GM12864 (cell line): ENCODE data around the gene PRR13.

Source experiments
- DNase-seq: peaks from one replicate; pipeline ENCODE4 v3.0.0-alpha.2; 2011; ENCODE audit warnings: low read depth
- H3K4me3 ChIP-seq: 2 replicates; pipeline ENCODE4 v1.5.1; 2011; ENCODE audit warnings: mild to moderate bottlenecking, low read depth, low read length, control low read depth
- TF ChIP-seq, protein P1 (sequence below): IDR thresholded peaks from 2 replicates; pipeline ENCODE4 v1.5.1; 2011; ENCODE audit warnings: low read depth, mild to moderate bottlenecking, moderate library complexity, low read length, control low read depth, inconsistent platforms; ENCODE audit errors: missing control alignments

Gene PRR13

DNA sequence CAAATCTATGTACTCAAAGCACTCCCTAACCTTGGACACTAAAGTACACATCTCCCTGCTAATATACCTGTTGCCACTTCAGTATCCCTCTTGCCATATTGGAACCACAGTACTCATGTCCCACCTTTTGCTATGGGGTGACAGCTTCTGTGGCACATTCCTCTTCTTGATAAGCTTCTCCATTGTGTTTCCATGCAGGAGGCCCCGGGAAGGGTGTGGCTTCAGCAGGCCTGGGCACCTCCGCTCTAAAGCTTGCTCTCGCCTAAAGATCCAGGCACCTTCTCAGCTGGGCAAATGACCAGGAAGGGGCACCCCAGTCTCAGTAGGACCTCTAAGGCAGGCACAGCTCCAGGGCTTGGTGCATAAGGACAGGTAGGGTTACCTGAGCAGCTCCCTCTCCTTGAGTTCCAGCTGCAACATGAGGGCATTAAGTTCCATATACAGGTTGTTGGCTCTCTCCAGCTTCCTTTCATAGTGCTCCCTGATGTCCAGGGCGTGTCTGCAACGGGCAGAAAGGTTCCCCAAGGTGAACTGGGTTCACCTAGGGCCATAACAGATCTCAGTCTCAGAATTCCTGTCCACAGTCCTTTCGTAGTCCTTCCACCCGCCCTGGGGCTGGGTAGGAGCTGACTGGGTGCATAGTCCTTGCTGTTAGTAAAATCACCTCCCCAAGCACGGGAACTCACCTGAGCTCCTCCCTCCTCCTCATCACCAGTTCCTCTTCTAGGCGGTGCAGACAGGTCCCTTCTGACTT lies 41.9 kb downstream of the PRR13 start:
- TF ChIP-seq, protein P1, sequence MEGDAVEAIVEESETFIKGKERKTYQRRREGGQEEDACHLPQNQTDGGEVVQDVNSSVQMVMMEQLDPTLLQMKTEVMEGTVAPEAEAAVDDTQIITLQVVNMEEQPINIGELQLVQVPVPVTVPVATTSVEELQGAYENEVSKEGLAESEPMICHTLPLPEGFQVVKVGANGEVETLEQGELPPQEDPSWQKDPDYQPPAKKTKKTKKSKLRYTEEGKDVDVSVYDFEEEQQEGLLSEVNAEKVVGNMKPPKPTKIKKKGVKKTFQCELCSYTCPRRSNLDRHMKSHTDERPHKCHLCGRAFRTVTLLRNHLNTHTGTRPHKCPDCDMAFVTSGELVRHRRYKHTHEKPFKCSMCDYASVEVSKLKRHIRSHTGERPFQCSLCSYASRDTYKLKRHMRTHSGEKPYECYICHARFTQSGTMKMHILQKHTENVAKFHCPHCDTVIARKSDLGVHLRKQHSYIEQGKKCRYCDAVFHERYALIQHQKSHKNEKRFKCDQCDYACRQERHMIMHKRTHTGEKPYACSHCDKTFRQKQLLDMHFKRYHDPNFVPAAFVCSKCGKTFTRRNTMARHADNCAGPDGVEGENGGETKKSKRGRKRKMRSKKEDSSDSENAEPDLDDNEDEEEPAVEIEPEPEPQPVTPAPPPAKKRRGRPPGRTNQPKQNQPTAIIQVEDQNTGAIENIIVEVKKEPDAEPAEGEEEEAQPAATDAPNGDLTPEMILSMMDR = no peak
- H3K4me3 ChIP-seq = no peak overlapping the region
- DNase-seq = no peak

DNA sequence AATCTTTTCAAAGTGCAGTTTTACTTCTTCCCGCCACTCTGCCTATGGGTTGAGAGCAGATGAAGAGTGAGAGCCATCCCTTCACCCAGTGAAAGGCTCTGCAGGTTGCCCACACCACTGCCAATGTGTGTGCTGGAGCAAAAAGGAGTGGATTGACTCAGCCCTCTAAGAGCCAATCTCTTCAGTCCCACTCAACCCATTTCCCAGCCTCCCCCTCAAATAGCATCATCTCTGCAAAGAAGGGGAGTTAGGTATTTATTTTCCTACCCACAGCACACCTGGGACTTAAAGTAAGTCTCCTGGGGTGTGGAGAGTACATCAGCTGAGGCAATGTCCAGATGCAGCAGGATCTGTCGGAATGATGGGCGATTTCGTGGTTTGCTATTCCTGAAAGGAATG lies 42.4 kb downstream of the PRR13 start:
- DNase-seq = no peak
- TF ChIP-seq, protein P1 = no peak
- H3K4me3 ChIP-seq = no peak overlapping the region

GRCh38 chr12:53484686-53485575 lies 43.4 kb downstream of the PRR13 start:
- TF ChIP-seq, protein P1 = no peak
- H3K4me3 ChIP-seq = no peak overlapping the region
- DNase-seq = no peak

DNA sequence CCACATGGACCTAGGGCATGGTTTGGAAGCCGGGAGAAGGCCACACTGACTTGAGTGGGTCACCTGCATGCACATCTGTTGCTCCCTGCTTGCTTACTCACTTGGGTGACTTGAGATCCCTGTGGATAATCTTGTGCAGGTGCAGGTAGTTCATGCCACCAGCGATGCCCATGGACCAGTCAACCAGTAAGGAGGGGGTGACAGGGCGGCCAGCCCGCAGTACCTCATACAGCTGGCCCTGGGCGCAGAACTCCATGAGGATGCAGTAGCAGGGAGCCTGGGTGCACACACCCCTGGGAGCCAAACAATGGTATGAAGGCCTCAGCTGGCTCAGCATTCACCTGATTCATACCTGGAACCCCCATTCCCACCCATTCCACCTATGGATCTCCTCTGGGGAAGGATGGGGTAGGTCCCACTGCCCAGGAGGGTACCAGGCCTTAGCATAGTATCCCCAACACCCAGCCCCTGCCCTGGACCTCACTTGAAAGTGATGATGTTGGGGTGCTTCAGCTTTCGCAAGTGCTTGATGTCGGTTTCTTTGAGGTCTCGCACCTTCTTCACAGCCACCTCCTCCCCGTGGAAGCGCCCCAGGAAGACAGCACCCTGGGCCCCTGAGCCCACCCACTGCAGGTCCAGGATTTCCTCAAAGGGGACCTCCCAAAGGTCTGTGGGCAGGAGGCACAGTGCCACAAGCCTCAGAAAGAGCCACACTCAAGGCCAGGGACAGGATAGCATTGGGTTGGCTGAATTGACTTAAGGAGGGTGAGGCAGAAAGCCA lies 44.6 kb downstream of the PRR13 start:
- H3K4me3 ChIP-seq = no peak overlapping the region
- no peak for DNase-seq
- TF ChIP-seq, protein P1 = no peak

DNA sequence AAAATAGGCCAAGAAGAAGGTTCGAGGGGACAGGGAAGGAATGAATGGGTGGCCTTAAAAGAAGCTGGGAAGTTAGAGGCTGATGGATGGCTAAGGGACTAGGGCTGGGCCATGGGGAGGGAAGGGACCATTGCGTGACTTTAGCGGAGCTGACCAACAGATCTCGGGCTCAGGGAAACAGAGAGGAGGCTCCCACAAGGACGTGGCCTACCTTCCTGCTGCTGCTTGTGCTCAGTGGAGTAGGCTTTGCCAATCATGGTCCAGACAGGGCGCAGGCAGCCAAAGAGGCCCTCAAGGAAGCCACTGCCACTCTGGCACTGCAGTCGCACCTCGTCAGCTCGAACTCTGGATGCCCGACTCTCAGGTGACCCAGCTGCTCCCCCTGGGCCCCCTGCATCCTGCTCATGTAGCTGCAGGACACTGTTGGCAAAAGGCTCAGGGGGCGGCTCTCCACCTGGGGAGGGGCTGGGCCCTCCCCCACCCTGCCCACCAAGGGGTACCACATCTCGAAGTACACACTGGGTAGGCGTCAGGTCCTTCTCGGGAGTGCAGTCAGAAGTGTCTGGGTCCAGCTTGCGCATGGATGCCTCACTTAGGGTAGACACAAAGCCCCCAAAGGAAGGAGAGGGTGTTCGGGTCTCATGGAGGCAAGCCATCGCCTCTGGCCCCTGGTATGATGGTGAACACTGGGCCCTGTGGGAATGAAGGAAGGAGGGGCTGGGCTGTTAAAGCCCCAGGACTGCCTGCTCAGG lies 45.4 kb downstream of the PRR13 start:
- TF ChIP-seq, protein P1 = no peak

DNA sequence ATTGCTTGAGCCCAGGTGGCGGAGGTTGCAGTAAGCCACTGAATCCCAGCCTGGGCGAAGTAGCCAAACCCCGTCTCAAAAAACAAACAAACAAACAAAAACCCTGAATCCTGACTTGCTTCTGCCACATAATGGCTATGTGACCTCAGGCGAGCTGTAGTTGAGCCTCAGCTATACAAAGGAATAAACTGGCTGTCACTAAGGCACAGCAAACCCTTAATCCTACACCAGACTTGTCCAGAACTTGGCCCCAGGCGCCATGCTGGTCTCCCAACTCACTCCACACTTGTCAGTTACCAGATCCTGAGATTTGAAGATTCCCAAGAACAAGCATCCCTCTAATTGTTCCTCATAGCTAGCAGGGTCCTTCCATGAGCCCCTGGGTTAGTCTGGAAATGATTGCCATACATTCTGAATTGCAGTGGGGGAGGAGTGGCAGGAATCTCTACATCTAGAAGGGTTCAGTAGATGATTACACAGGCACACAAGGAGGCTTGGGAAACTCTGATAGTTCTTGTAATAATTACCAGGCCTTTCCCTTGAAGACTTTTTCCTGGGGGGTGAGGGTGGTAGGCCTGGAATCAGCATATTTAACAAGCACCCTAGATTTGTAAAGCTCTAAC lies 47.8 kb downstream of the PRR13 start:
- no peak overlapping the region for H3K4me3 ChIP-seq
- no peak for DNase-seq
- TF ChIP-seq, protein P1 = no peak

More for the DNA sequence above, 45.4 kb downstream of the PRR13 start:
- H3K4me3 ChIP-seq = no peak overlapping the region
- DNase-seq = no peak
